ENCODE data around the gene LHPP. TPM values are rescaled to one million over a fixed set of nuclear protein-coding genes. Genes with fewer than 3 reads are reported as not detected.
A peak's percentile ranks its signal among the peaks of the same experiment; 100 is the strongest.
"Not testable (repeated sequence)": the region's sequence is repeated elsewhere in the genome, so short reads cannot be mapped to it uniquely, and the experiment has no call there.

Gene LHPP
- total and polyA plus RNA-seq, 2 experiments from 2014 or later, result 19.1 to 40.6 TPM

GRCh38 chr10:124578231-124579010 is 116.8 kb downstream of the LHPP start:
- Histone ChIP-seq H3K4me1 (ENCODE audit: low read depth) (no peaks in the 10 kb centered on the region), H3K4me3 (no peak overlapping the region), H3K27me3 (no peaks in the 10 kb centered on the region), H3K36me3 (no peaks in the 10 kb centered on the region), H3K27ac (no peak overlapping the region), H3K9me3 (ENCODE audit: low read depth) (no peaks in the 10 kb centered on the region)
- no peak for DNase-seq (ENCODE audit: low read depth in 1 of 2, low spot score in 1 of 2)
- TF ChIP-seq, protein P1, sequence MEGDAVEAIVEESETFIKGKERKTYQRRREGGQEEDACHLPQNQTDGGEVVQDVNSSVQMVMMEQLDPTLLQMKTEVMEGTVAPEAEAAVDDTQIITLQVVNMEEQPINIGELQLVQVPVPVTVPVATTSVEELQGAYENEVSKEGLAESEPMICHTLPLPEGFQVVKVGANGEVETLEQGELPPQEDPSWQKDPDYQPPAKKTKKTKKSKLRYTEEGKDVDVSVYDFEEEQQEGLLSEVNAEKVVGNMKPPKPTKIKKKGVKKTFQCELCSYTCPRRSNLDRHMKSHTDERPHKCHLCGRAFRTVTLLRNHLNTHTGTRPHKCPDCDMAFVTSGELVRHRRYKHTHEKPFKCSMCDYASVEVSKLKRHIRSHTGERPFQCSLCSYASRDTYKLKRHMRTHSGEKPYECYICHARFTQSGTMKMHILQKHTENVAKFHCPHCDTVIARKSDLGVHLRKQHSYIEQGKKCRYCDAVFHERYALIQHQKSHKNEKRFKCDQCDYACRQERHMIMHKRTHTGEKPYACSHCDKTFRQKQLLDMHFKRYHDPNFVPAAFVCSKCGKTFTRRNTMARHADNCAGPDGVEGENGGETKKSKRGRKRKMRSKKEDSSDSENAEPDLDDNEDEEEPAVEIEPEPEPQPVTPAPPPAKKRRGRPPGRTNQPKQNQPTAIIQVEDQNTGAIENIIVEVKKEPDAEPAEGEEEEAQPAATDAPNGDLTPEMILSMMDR (IDR thresholded peaks at IDR 0.05; ENCODE audit: low read depth, low read length), result no peak

GRCh38 chr10:124579011-124579399 is 117.4 kb downstream of the LHPP start:
- TF ChIP-seq, protein P1 (IDR thresholded peaks at IDR 0.05; ENCODE audit: low read depth, low read length), result no peak
- H3K36me3 ChIP-seq, result no peaks in the 10 kb centered on the region
- no peak overlapping the region for H3K27ac ChIP-seq
- H3K27me3 ChIP-seq, result no peaks in the 10 kb centered on the region
- no peaks in the 10 kb centered on the region for H3K4me1 ChIP-seq (ENCODE audit: low read depth)
- H3K4me3 ChIP-seq, result no peak overlapping the region
- no peak for DNase-seq (ENCODE audit: low read depth in 1 of 2, low spot score in 1 of 2)
- no peaks in the 10 kb centered on the region for H3K9me3 ChIP-seq (ENCODE audit: low read depth)

- Histone ChIP-seq H3K9me3 (ENCODE audit: low read depth) (no peaks in the 10 kb centered on the region), H3K27me3 (no peaks in the 10 kb centered on the region), H3K36me3 (no peaks in the 10 kb centered on the region), H3K27ac (no peak overlapping the region), H3K4me3 (no peak overlapping the region), H3K4me1 (ENCODE audit: low read depth) (peaks cover 18% of the 10 kb centered on the region)
- no peak for DNase-seq (ENCODE audit: low read depth in 1 of 2, low spot score in 1 of 2)
- TF ChIP-seq, protein P1 (IDR thresholded peaks at IDR 0.05; ENCODE audit: low read depth, low read length), result no peak
These were observed 124.5 kb downstream of the LHPP start for GRCh38 chr10:124586142-124586541.

DNA sequence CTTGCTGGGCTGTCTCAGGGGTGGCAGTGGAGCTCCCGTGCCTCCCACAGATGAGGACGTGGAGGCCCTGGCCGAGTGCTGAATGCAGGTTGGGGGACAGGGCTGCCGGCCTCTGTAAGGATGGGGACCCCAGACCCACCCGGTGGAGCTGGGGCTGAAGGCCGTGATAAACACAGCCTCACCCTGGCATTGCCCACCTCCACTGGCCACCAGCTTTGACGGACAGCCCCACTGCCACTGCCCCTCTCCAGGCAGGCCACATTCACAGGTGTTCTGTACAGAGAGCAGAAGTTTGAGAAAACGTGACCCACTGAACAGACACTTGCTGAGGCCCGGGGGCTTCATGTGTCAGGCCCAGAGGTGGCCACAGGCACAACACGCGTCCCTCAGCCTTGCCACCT is 126.2 kb downstream of the LHPP start:
- Histone ChIP-seq H3K4me1 (ENCODE audit: low read depth) (peaks cover 18% of the 10 kb centered on the region), H3K27ac (peak overlapping the region; percentile 75), H3K4me3 (no peak overlapping the region), H3K36me3 (no peaks in the 10 kb centered on the region), H3K27me3 (no peaks in the 10 kb centered on the region), H3K9me3 (ENCODE audit: low read depth) (no peaks in the 10 kb centered on the region)
- no peak for DNase-seq (ENCODE audit: low read depth in 1 of 2, low spot score in 1 of 2)
- TF ChIP-seq, protein P1 (IDR thresholded peaks at IDR 0.05; ENCODE audit: low read depth, low read length), result no peak

DNA sequence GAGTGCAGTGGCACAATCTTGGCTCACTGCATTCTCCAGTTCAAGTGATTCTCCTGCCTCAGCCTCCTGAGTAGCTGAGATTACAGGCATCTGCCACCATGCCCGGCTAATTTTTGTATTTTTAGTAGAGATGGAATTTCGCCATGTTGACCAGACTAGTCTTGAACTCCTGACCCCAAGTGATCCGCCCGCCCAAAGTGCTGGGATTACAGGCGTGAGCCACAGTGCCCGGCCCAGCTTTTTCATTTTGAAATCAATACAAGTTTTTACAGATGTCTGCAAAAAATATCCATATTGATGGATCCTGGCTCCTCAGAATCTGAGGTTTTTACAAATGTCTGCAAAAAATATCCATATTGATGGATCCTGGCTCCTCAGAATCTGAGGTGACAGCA is 126.7 kb downstream of the LHPP start:
- Histone ChIP-seq H3K27ac (peak overlapping the region; percentile 75), H3K4me1 (ENCODE audit: low read depth) (peaks cover 18% of the 10 kb centered on the region)
- DNase-seq (ENCODE audit: low read depth in 1 of 2, low spot score in 1 of 2); H3K27me3 ChIP-seq; H3K36me3 ChIP-seq; H3K4me3 ChIP-seq; H3K9me3 ChIP-seq (ENCODE audit: low read depth): not testable (repeated sequence)

- Histone ChIP-seq H3K27me3 (no peaks in the 10 kb centered on the region), H3K4me3 (no peak overlapping the region), H3K36me3 (no peaks in the 10 kb centered on the region), H3K9me3 (ENCODE audit: low read depth) (no peaks in the 10 kb centered on the region), H3K27ac (peak overlapping the region; percentile 75), H3K4me1 (ENCODE audit: low read depth) (peaks cover 18% of the 10 kb centered on the region)
- TF ChIP-seq, protein P1 (IDR thresholded peaks at IDR 0.05; ENCODE audit: low read depth, low read length), result no peak
- peak; percentile 45 to 73 for DNase-seq (ENCODE audit: low read depth in 1 of 2, low spot score in 1 of 2)
These were observed 127.3 kb downstream of the LHPP start for GRCh38 chr10:124588736-124589490.
